K562 (cell line): ENCODE measurements around the gene F8A1. TPM values are rescaled to one million over a fixed set of nuclear protein-coding genes. Genes with fewer than 3 reads are reported as not detected.

Experiments
- ATAC-seq: fragments of 200-7000 bp; cut with Tn5 transposase; 3 replicates; pipeline ENCODE4 v1.9.1; 2020; ENCODE audit warnings: moderate library complexity
- BruUV-seq: library from RNA; stranded (reverse); fragments of 400-500 nt; replicated peaks from 2 replicates; lab custom pipeline; 2021; lab: Mats Ljungman, UMichigan
- CTCF ChIA-PET: fragments of 300-600 bp; formaldehyde crosslinking; extraction: SDS; loops from one replicate; lab custom pipeline; 2021; ENCODE audit warnings: low intra/inter-chr PET ratio; lab: Yijun Ruan, JAX
- POLR2A ChIA-PET: fragments of 300-600, 350-650 bp; sonication (Branson Sonifier 250); formaldehyde crosslinking; extraction: SDS; loops from one replicate; lab custom pipeline; 2021; ENCODE audit warnings: antibody characterized with exemption, inconsistent platforms; lab: Yijun Ruan, JAX
- DNase-seq, 4 experiments: peaks; one replicate each; pipeline versions ENCODE4 v3.0.0 to v3.0.0-alpha.2; 2011 to 2018; ENCODE audit warnings: low spot score in 3 of 4, mixed read lengths in 3 of 4; ENCODE audit errors: extremely low read depth in 1 of 4
- FAIRE-seq: peaks from 2 replicates; lab custom pipeline; 2011; peaks lifted over from hg19 to GRCh38; lab: Jason Lieb, UNC
- H2AFZ ChIP-seq: 2 replicates; pipeline ENCODE4 v1.6.0; 2011; ENCODE audit warnings: low read depth, low read length, control low read depth, inconsistent platforms
- H3K27ac ChIP-seq: fragments of 200-600 bp; 3 replicates; pipeline ENCODE4 v1.8.0; 2011; ENCODE audit warnings: low read depth, mild to moderate bottlenecking, control low read depth, inconsistent platforms, low read length, moderate library complexity, mixed read lengths; ENCODE audit errors: extremely low read depth
- H3K27me3 ChIP-seq, 2 experiments: fragments of 300-600 bp in 1 of 2; 2 replicates in 1 of 2; 3 replicates in 1 of 2; pipeline versions ENCODE4 v1.6.0 to v1.8.0; 2011; ENCODE audit warnings: inconsistent platforms in 2 of 2, low read length in 2 of 2, mild to moderate bottlenecking in 1 of 2, mixed read lengths in 1 of 2, moderate library complexity in 1 of 2; ENCODE audit not compliant: control insufficient read depth in 2 of 2, insufficient read depth in 2 of 2
- H3K36me3 ChIP-seq: fragments of 300-600 bp; 3 replicates; pipeline ENCODE4 v1.8.0; 2011; ENCODE audit warnings: mild to moderate bottlenecking, low read length, inconsistent platforms; ENCODE audit not compliant: control insufficient read depth, insufficient read depth
- H3K4me1 ChIP-seq, 2 experiments: fragments of 200-600 bp in 1 of 2; replicated peaks in 1 of 2; 2 replicates in 1 of 2; 3 replicates in 1 of 2; pipeline versions ENCODE4 v1.5.1 to v1.8.0; 2011; ENCODE audit warnings: inconsistent platforms in 2 of 2, low read length in 2 of 2, mild to moderate bottlenecking in 1 of 2, mixed read lengths in 1 of 2, moderate library complexity in 1 of 2; ENCODE audit not compliant: control insufficient read depth in 2 of 2, insufficient read depth in 2 of 2
- H3K4me2 ChIP-seq: 2 replicates; pipeline ENCODE4 v1.6.1; 2011; ENCODE audit warnings: low read length, control low read depth, inconsistent platforms, mixed read lengths; ENCODE audit not compliant: insufficient read depth
- H3K4me3 ChIP-seq: fragments of 200-600 bp; sonication (generic), shearing (Covaris generic); 2 replicates; pipeline ENCODE4 v1.5.1; 2016; ENCODE audit warnings: control low read depth, inconsistent platforms
- H3K79me2 ChIP-seq: fragments of 200-600 bp; 3 replicates; pipeline ENCODE4 v1.8.0; 2011; ENCODE audit warnings: low read length, inconsistent platforms; ENCODE audit not compliant: control insufficient read depth, insufficient read depth
- H3K9ac ChIP-seq, 2 experiments: 2 replicates each; pipeline versions ENCODE4 v1.6.0 to v1.6.1; 2011; ENCODE audit warnings: low read depth in 2 of 2, low read length in 2 of 2, control low read depth in 1 of 2, inconsistent platforms in 1 of 2, mild to moderate bottlenecking in 1 of 2, mixed read lengths in 1 of 2; ENCODE audit not compliant: insufficient read depth in 1 of 2
- H3K9me1 ChIP-seq: one replicate; pipeline ENCODE4 v1.6.0; 2011; ENCODE audit warnings: inconsistent platforms, mild to moderate bottlenecking, low read length, moderate library complexity; ENCODE audit not compliant: control insufficient read depth, insufficient read depth
- H3K9me3 ChIP-seq: replicated peaks from 2 replicates; pipeline ENCODE4 v1.5.1; 2011; ENCODE audit warnings: low read depth, low read length, inconsistent platforms; ENCODE audit not compliant: control insufficient read depth, insufficient read depth
- H4K20me1 ChIP-seq: replicated peaks from 2 replicates; pipeline ENCODE4 v1.6.1; 2011; ENCODE audit warnings: low read length, inconsistent platforms, mixed read lengths; ENCODE audit not compliant: control insufficient read depth, insufficient read depth
- AFF1 ChIP-seq, 2 experiments: fragments of 450-650 bp; IDR thresholded peaks; 2 replicates each; pipeline ENCODE4 v1.6.1; 2018; ENCODE audit warnings: mild to moderate bottlenecking in 2 of 2, low read depth in 1 of 2; ENCODE audit not compliant: partially characterized antibody in 2 of 2
- ARID2 ChIP-seq: fragments of 450-650 bp; IDR thresholded peaks from 2 replicates; pipeline ENCODE4 v1.6.1; 2017; ENCODE audit warnings: antibody characterized with exemption, mild to moderate bottlenecking
- CC2D1A ChIP-seq: fragments of 450-650 bp; IDR thresholded peaks from 2 replicates; pipeline ENCODE4 v1.6.1; 2017; ENCODE audit warnings: mild to moderate bottlenecking
- CTCF ChIP-seq, 3 experiments: IDR thresholded peaks in 2 of 3; conservative IDR thresholded peaks in 1 of 3; 2 replicates each; pipeline ENCODE4 v1.5.1; 2011 to 2012; ENCODE audit warnings: low read length in 3 of 3, mild to moderate bottlenecking in 3 of 3, control low read depth in 2 of 3, improper control_type of control experiment in 1 of 3, inconsistent platforms in 1 of 3, low read depth in 1 of 3, mixed read lengths in 1 of 3, moderate library complexity in 1 of 3; ENCODE audit not compliant: insufficient read depth in 2 of 3
- ILK ChIP-seq: fragments of 450-650 bp; IDR thresholded peaks from 2 replicates; pipeline ENCODE4 v1.6.1; 2016; ENCODE audit warnings: missing genetic modification characterization, low read depth, mild to moderate bottlenecking, missing compliant biosample characterization, moderate library complexity, borderline replicate concordance
- KAT2B ChIP-seq: IDR thresholded peaks from one replicate; pipeline ENCODE4 v1.6.1; 2012; ENCODE audit warnings: low read depth, mild to moderate bottlenecking, control low read depth, inconsistent platforms, low read length, moderate library complexity
- MEF2D ChIP-seq: conservative IDR thresholded peaks from 2 replicates; pipeline ENCODE4 v1.6.1; 2016; ENCODE audit warnings: low read depth, missing genetic modification characterization, missing compliant biosample characterization
- NFRKB ChIP-seq: fragments of 450-650 bp; IDR thresholded peaks from 2 replicates; pipeline ENCODE4 v1.6.1; 2016; ENCODE audit warnings: low read depth
- PHF21A ChIP-seq: fragments of 450-650 bp; IDR thresholded peaks from 2 replicates; pipeline ENCODE4 v1.6.1; 2017; ENCODE audit warnings: low read depth, borderline replicate concordance
- STAG1 ChIP-seq: sonication (generic); formaldehyde crosslinking; IDR thresholded peaks from 2 replicates; pipeline ENCODE4 v1.5.0; 2020; ENCODE audit warnings: missing genetic modification reagents, borderline replicate concordance
- TARDBP ChIP-seq: fragments of 450-650 bp; IDR thresholded peaks from 2 replicates; pipeline ENCODE4 v1.6.1; 2016
- ZBTB7A ChIP-seq: IDR thresholded peaks from 2 replicates; pipeline ENCODE4 v1.6.1; 2011; ENCODE audit warnings: low read depth, mild to moderate bottlenecking, low read length, moderate library complexity, borderline replicate concordance; ENCODE audit not compliant: control insufficient read depth
- WGBS: fragments of 100-300 bp; shearing (Covaris generic); methylation state at CpG from one replicate; pipeline ENCODE4 v1.1.6; 2016; ENCODE audit warnings: low coverage, mixed read lengths; ENCODE audit not compliant: insufficient coverage; ENCODE audit errors: missing lambda C conversion rate; 5-methylcytosine and 5-hydroxymethylcytosine counted together
- in situ Hi-C: fragments of 300-500 bp; cut with MboI; formaldehyde crosslinking; loops from 4 replicates; pipeline ENCODE4 v1.15.0; 2018; ENCODE audit warnings: inconsistent platforms, mixed read lengths
- intact Hi-C: fragments of 100-400 bp; cut with micrococcal nuclease; formaldehyde crosslinking; loops from 2 replicates; pipeline ENCODE4 v1.14.2; 2022
- polyA plus RNA-seq, 8 experiments: library from polyadenylated mRNA; depleted of rRNA in 4 of 8; stranded (reverse) in 5 of 8; unstranded in 3 of 8; fragments of >200 nt; fragmentation: Nextera tagmentation in 2 of 8; fragmentation: Illumina TruSeq in 1 of 8; extraction: Ambion mirVana in 2 of 8; extraction: Trizol in 1 of 8; gene quantifications; 2 replicates each; pipeline versions ENCODE4 v1.2.1 to v1.2.3, GENCODE V29; 2011 to 2014; ENCODE audit warnings: inconsistent platforms in 1 of 8, missing spikeins in 1 of 8
- total RNA-seq, 7 experiments: library from RNA; depleted of rRNA in 6 of 7; stranded (reverse); fragments of >200 nt in 6 of 7; fragmentation: Illumina TruSeq in 2 of 7; extraction: Trizol in 2 of 7; gene quantifications; 2 replicates each; pipeline versions ENCODE4 v1.2.1 to v1.2.3, GENCODE V29; 2011 to 2021; ENCODE audit warnings: low replicate concordance in 1 of 7

Gene F8A1
- total and polyA plus RNA-seq, 9 of the 15 experiments (the other 6 are each of a cell fraction or from before 2014, with no cell fraction given), result 0.11 to 0.27 TPM; not detected in 7

GRCh38 chrX:154918060-154918483, 31.9 kb downstream of the F8A1 start:
- in situ Hi-C loops, result no loop called here
- no peaks in the 10 kb centered on the region for H4K20me1 ChIP-seq
- H3K4me2 ChIP-seq, result peak overlapping the region; percentile 80
- no peaks in the 10 kb centered on the region; a peak in 1 of 5 replicates for H3K4me1 ChIP-seq
- H3K4me3 ChIP-seq, result peak overlapping the region; percentile 29
- BruUV-seq, result no TSS peak
- no peaks in the 10 kb centered on the region for H3K27me3 ChIP-seq
- no peaks in the 10 kb centered on the region; the same call in 1 of the 2 replicates for H3K9me3 ChIP-seq
- H2AFZ ChIP-seq, result peak overlapping the region; percentile 84; the same call in 1 of the 2 replicates
- DNase-seq (peak; percentile 30 to 68 (median 33)), FAIRE-seq (peak; percentile 86), ATAC-seq (peak; percentile 87)
- no peaks in the 10 kb centered on the region for H3K79me2 ChIP-seq
- no peak overlapping the region; the same call in 2 of the 3 replicates for H3K27ac ChIP-seq
- WGBS, result 3% methylated on average over 4 of the region's 5 CpGs
- CTCF ChIA-PET, result interaction anchor here (0.6 to 1.0 kb wide), 3 partner anchors 63 to 139 kb away, joined by 3 read pairs; no protein-coding TSS in a partner anchor
- POLR2A ChIA-PET, result interaction anchor here (1.1 kb wide), 1 partner anchor 299 kb away, joined by 3 read pairs; the partner anchor contains the start of gene VBP1
- H3K36me3 ChIP-seq, result no peaks in the 10 kb centered on the region
- H3K9me1 ChIP-seq, result no peaks in the 10 kb centered on the region
- intact Hi-C loops, result loop anchor here (1.0 to 5.0 kb wide), 3 partner anchors 63 to 904 kb away; no protein-coding TSS in a partner anchor
- no peak overlapping the region; a peak in 1 of 4 replicates for H3K9ac ChIP-seq
- no peak for TF ChIP-seq NFRKB
- no peak for TF ChIP-seq ZBTB7A
- no peak for TF ChIP-seq TARDBP
- 0 out of 2 replicates have a peak, but pooled peaks have one; percentile 33 for TF ChIP-seq ARID2
- no peak for TF ChIP-seq AFF1 (IDR thresholded peaks at IDR 0.05; ENCODE audit: low read depth in 1 of 2, partially characterized antibody in 2 of 2)
- TF ChIP-seq PHF21A, result no peak
- peak; percentile 56; the same call in 1 of the 2 replicates for TF ChIP-seq STAG1 (CRISPR knock-in tag)
- TF ChIP-seq ILK, result no peak
- peak; percentile 78; the same call in 1 of the 2 replicates for TF ChIP-seq CC2D1A
- peak; percentile 62 to 73 (median 73); a peak in 5 of 6 replicates for TF ChIP-seq CTCF (IDR thresholded peaks at IDR 0.05 in 2 of 3, conservative IDR thresholded peaks at IDR 0.05 in 1 of 3; ENCODE audit: insufficient read depth in 2 of 3, low read depth in 1 of 3, low read length in 3 of 3)
- TF ChIP-seq MEF2D (tag), result no peak
- TF ChIP-seq KAT2B, result no peak
